ENCODE measurements around the gene STK32B. TPM values are rescaled to one million over a fixed set of nuclear protein-coding genes. Genes with fewer than 3 reads are reported as not detected.

Gene STK32B
- total and polyA plus RNA-seq, 12 donors, result 0.16 to 6.8 (median 0.52) TPM

GRCh38 chr4:5218376-5219069, 167.2 kb downstream of the STK32B start:
- H3K9me3 ChIP-seq (replicated peaks in 1 of 3), result no peaks in the 10 kb centered on the region
- no peaks in the 10 kb centered on the region for H3K36me3 ChIP-seq (replicated peaks in 1 of 2)
- 75 to 85% (median 76%) methylated on average over 12 of the region's 12 CpGs for WGBS, 4 donors
- H3K27me3 ChIP-seq, result no peaks in the 10 kb centered on the region
- TF ChIP-seq CTCF (IDR thresholded peaks at IDR 0.05) (no peak), POLR2A (IDR thresholded peaks at IDR 0.05) (no peak)
- DNase-seq, result no peak
- intact Hi-C loops (cut with DNase I), result no loop called here
- no peak overlapping the region for H3K4me3 ChIP-seq
- H3K4me1 ChIP-seq (replicated peaks in 1 of 2), result no peaks in the 10 kb centered on the region
- no peak overlapping the region for H3K27ac ChIP-seq

- peak in 3 of 7 donors; percentile 8 to 24 (median 16) for DNase-seq
- 32 to 46% (median 44%) methylated on average over 4 of the region's 4 CpGs for WGBS, 4 donors
- no peak overlapping the region for H3K4me3 ChIP-seq
- no peaks in the 10 kb centered on the region for H3K4me1 ChIP-seq (replicated peaks in 1 of 2)
- H3K27ac ChIP-seq, result no peak overlapping the region
- H3K36me3 ChIP-seq (replicated peaks in 1 of 2), result no peaks in the 10 kb centered on the region
- TF ChIP-seq CTCF (IDR thresholded peaks at IDR 0.05), result no peak
- TF ChIP-seq POLR2A (IDR thresholded peaks at IDR 0.05), result no peak
- no peaks in the 10 kb centered on the region for H3K9me3 ChIP-seq (replicated peaks in 1 of 3)
- H3K27me3 ChIP-seq, result no peaks in the 10 kb centered on the region
- intact Hi-C loops (cut with DNase I), result no loop called here
These were observed 168.7 kb downstream of the STK32B start for GRCh38 chr4:5220028-5220427.

DNA sequence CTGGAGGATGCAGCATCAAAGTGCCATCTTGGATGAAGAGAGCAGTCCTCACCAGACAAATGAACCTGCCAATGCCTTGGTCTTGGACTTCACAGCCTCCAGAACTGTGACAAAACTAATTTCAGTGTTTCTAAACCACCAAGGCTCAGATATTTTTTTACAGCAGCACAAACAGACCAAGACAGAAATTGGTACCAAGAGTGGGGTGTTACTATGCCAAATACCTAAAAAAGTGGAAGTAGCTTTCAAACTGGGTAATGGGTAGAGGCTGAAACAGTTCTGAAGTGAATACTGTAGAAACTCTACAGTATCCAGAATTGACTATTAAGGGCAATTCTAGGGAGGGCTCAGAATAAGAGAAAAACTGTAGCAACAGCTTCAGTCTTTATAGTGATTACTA, 170.8 kb downstream of the STK32B start:
- TF ChIP-seq CTCF (IDR thresholded peaks at IDR 0.05), result no peak
- TF ChIP-seq POLR2A (IDR thresholded peaks at IDR 0.05), result no peak
- Histone ChIP-seq H3K36me3 (replicated peaks in 1 of 2) (no peaks in the 10 kb centered on the region), H3K4me1 (replicated peaks in 1 of 2) (no peaks in the 10 kb centered on the region), H3K4me3 (no peak overlapping the region), H3K9me3 (replicated peaks in 1 of 3) (no peaks in the 10 kb centered on the region), H3K27ac (no peak overlapping the region), H3K27me3 (no peaks in the 10 kb centered on the region)
- intact Hi-C loops (cut with DNase I), result no loop called here
- DNase-seq, result no peak

DNA sequence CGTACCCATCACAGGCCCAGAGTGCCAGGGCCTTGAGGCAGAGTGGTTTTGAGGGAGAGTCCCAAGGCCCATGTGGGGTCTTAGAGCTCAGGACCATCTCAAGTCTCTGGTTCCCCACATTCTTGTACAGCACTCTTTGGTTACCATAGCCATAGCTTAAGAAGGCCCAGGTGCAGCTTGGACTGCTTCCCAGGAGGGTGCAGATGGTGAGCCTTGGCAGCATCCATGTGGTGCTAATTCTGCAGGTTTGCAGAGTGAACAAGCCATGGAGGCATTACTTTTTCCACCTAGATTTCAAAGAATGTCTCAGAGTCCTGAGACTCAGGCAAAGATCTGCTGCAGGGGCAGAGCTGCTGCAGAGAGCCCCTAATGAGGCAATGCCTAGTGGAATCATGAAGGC, 171.7 kb downstream of the STK32B start:
- no peak for TF ChIP-seq POLR2A (IDR thresholded peaks at IDR 0.05)
- TF ChIP-seq CTCF (IDR thresholded peaks at IDR 0.05), result no peak
- intact Hi-C loops (cut with DNase I), result no loop called here

More for the DNA sequence above, 171.7 kb downstream of the STK32B start:
- Histone ChIP-seq H3K36me3 (replicated peaks in 1 of 2) (no peaks in the 10 kb centered on the region), H3K4me1 (replicated peaks in 1 of 2) (no peaks in the 10 kb centered on the region), H3K4me3 (no peak overlapping the region), H3K9me3 (replicated peaks in 1 of 3) (no peaks in the 10 kb centered on the region), H3K27ac (no peak overlapping the region), H3K27me3 (no peaks in the 10 kb centered on the region)
- WGBS, 4 donors, result 83 to 100% (median 85%) methylated on average over 1 of the region's 1 CpG
- no peak for DNase-seq
